PC-9 (cell line): ENCODE results near the gene PARM1. TPM values are rescaled to one million over a fixed set of nuclear protein-coding genes. Genes with fewer than 3 reads are reported as not detected.

Experiments used
- BruUV-seq: library from RNA; stranded (reverse); fragments of 400-500 nt; replicated peaks from 2 replicates; lab custom pipeline; 2021; lab: Mats Ljungman, UMichigan
- CTCF ChIA-PET: fragments of 300-600 bp; sonication (Branson Sonifier 250); formaldehyde crosslinking; loops from one replicate; lab custom pipeline; 2022; ENCODE audit warnings: antibody characterized with exemption; lab: Charles Lee
- POLR2A ChIA-PET: fragments of 300-600 bp; sonication (Branson Sonifier 250); formaldehyde crosslinking; loops from one replicate; lab custom pipeline; 2022; ENCODE audit warnings: antibody characterized with exemption; ENCODE audit not compliant: unreplicated experiment; lab: Charles Lee
- DNase-seq, 2 experiments: peaks; one replicate each; pipeline versions ENCODE4 v3.0.0 to v3.0.0-alpha.2; 2015 to 2022; ENCODE audit warnings: mixed read lengths in 1 of 2
- H2AFZ ChIP-seq: fragments of 200-600 bp; sonication (generic); 2 replicates; pipeline ENCODE4 v1.8.1; 2017; ENCODE audit warnings: antibody characterized with exemption
- H3F3A ChIP-seq: fragments of 200-600 bp; sonication (generic); 2 replicates; pipeline ENCODE4 v1.8.1; 2017; ENCODE audit warnings: antibody characterized with exemption, mild to moderate bottlenecking, low read depth; ENCODE audit not compliant: insufficient read depth
- H3K27ac ChIP-seq: fragments of 200-600 bp; sonication (generic); 2 replicates; pipeline ENCODE4 v1.6.1; 2016; ENCODE audit warnings: mixed run types
- H3K27me3 ChIP-seq: fragments of 200-600 bp; sonication (generic); 2 replicates; pipeline ENCODE4 v1.6.1; 2016; ENCODE audit warnings: low read depth, mixed run types; ENCODE audit not compliant: insufficient read depth
- H3K36me3 ChIP-seq: fragments of 200-600 bp; sonication (generic); 2 replicates; pipeline ENCODE4 v1.6.1; 2016; ENCODE audit warnings: low read depth, mixed run types
- H3K4me1 ChIP-seq: fragments of 200-600 bp; sonication (generic); replicated peaks from 2 replicates; pipeline ENCODE4 v1.6.1; 2016; ENCODE audit warnings: mixed run types; ENCODE audit not compliant: insufficient read depth
- H3K4me2 ChIP-seq: fragments of 200-600 bp; sonication (generic); 2 replicates; pipeline ENCODE4 v1.6.1; 2017; ENCODE audit warnings: mixed run types
- H3K4me3 ChIP-seq: fragments of 200-600 bp; sonication (generic); 2 replicates; pipeline ENCODE4 v1.6.1; 2016; ENCODE audit warnings: mixed run types
- H3K79me2 ChIP-seq: fragments of 200-600 bp; sonication (generic); 2 replicates; pipeline ENCODE4 v1.6.1; 2017; ENCODE audit warnings: low read depth, mixed run types
- H3K9me2 ChIP-seq: fragments of 200-600 bp; sonication (generic); 2 replicates; pipeline ENCODE4 v1.8.1; 2017; ENCODE audit warnings: mild to moderate bottlenecking; ENCODE audit not compliant: insufficient read depth
- H3K9me3 ChIP-seq: fragments of 200-600 bp; sonication (generic); 2 replicates; pipeline ENCODE4 v1.8.1; 2016; ENCODE audit warnings: low read depth; ENCODE audit not compliant: insufficient read depth
- H4K20me1 ChIP-seq: fragments of 200-600 bp; sonication (generic); 2 replicates; pipeline ENCODE4 v1.8.1; 2017; ENCODE audit not compliant: insufficient read depth
- CTCF ChIP-seq: fragments of 200-600 bp; sonication (generic); conservative IDR thresholded peaks from 2 replicates; pipeline ENCODE4 v1.6.1; 2017; ENCODE audit warnings: mixed run types, antibody characterized with exemption, mild to moderate bottlenecking, moderate library complexity
- EZH2 ChIP-seq: fragments of 200-600 bp; sonication (generic); IDR thresholded peaks from 2 replicates; pipeline ENCODE4 v1.8.0; 2017; ENCODE audit warnings: antibody characterized with exemption, low read depth
- intact Hi-C: fragments of 100-400 bp; cut with micrococcal nuclease; formaldehyde crosslinking; loops from one replicate; pipeline ENCODE4 v1.10.0; 2022; ENCODE audit not compliant: unreplicated experiment
- total RNA-seq: library from RNA; stranded (reverse); gene quantifications from 2 replicates; pipeline ENCODE4 v1.2.3, GENCODE V29; 2021

PARM1 gene
- total RNA-seq, 1 experiment from 2014 or later, result 0.44 TPM

GRCh38 chr4:75011131-75011795 lies 78.3 kb downstream of the PARM1 start:
- ChIA-PET CTCF (no interaction called here), POLR2A (no interaction called here)
- no peaks in the 10 kb centered on the region for H4K20me1 ChIP-seq
- no peaks in the 10 kb centered on the region for H3K27me3 ChIP-seq
- H3K4me3 ChIP-seq, result no peak overlapping the region
- H3K79me2 ChIP-seq, result no peaks in the 10 kb centered on the region
- no peak overlapping the region for H3K4me2 ChIP-seq
- no peaks in the 10 kb centered on the region for H3K36me3 ChIP-seq
- H3K4me1 ChIP-seq, result no peaks in the 10 kb centered on the region
- intact Hi-C loops, result no loop called here
- no peaks in the 10 kb centered on the region for H3F3A ChIP-seq
- no peaks in the 10 kb centered on the region for H3K9me2 ChIP-seq
- no peak for DNase-seq
- no TSS peak for BruUV-seq
- TF ChIP-seq EZH2 (no peak), CTCF (no peak)
- no peaks in the 10 kb centered on the region for H3K9me3 ChIP-seq
- H3K27ac ChIP-seq, result no peak overlapping the region
- no peak overlapping the region for H2AFZ ChIP-seq

GRCh38 chr4:75015627-75016026 lies 82.7 kb downstream of the PARM1 start:
- Histone ChIP-seq H3K4me2 (no peak overlapping the region), H2AFZ (no peak overlapping the region), H3K27me3 (no peaks in the 10 kb centered on the region), H3K36me3 (no peaks in the 10 kb centered on the region), H3K4me3 (no peak overlapping the region), H3K79me2 (no peaks in the 10 kb centered on the region), H3K27ac (no peak overlapping the region), H3F3A (no peaks in the 10 kb centered on the region), H4K20me1 (no peaks in the 10 kb centered on the region), H3K9me2 (no peaks in the 10 kb centered on the region), H3K4me1 (no peaks in the 10 kb centered on the region), H3K9me3 (no peaks in the 10 kb centered on the region)
- no peak for DNase-seq
- TF ChIP-seq EZH2, result no peak
- TF ChIP-seq CTCF, result no peak
- ChIA-PET CTCF (no interaction called here), POLR2A (no interaction called here)
- intact Hi-C loops, result no loop called here
- BruUV-seq, result no TSS peak

DNA sequence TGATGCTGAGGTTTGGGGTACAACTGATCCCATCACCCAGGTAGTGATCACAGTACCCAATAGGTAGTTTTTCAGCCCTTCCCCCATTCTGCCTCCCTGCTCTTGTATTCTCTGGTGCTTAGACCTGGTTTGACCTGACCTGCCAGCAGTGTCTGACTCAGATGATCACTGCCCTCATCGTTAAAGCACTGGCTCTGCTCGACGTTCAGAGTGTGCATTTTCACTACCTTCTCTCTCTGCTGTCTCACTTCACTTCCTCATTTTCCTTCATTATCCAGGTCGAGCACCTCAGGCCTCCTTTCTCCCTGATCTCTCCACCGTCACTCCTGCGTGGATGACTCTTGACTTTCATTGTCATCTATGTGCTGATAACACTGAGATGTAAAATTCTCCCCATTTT lies 83.6 kb downstream of the PARM1 start:
- Histone ChIP-seq H2AFZ (no peak overlapping the region), H3K9me3 (no peaks in the 10 kb centered on the region), H3K4me3 (no peak overlapping the region), H3K79me2 (no peaks in the 10 kb centered on the region), H4K20me1 (no peaks in the 10 kb centered on the region), H3F3A (no peaks in the 10 kb centered on the region), H3K4me2 (no peak overlapping the region), H3K27me3 (no peaks in the 10 kb centered on the region), H3K36me3 (no peaks in the 10 kb centered on the region), H3K27ac (no peak overlapping the region), H3K4me1 (no peaks in the 10 kb centered on the region), H3K9me2 (no peaks in the 10 kb centered on the region)
- no peak for TF ChIP-seq EZH2
- TF ChIP-seq CTCF, result no peak
- ChIA-PET CTCF (no interaction called here), POLR2A (no interaction called here)
- BruUV-seq, result no TSS peak
- DNase-seq, result no peak
- intact Hi-C loops, result no loop called here
